Natural killer cell treated with Interleukin-12 subunit alpha and Interleukin-12 subunit beta and Interleukin-15 and Interleukin-18, amount 100 ng/mL, for 72 hours (primary cell): Measurements from ENCODE around the gene KDM1B. TPM values are rescaled to one million over a fixed set of nuclear protein-coding genes. Genes with fewer than 3 reads are reported as not detected.

ENCODE experiments used
- total RNA-seq, 2 donors: library from RNA; stranded (reverse); gene quantifications; one replicate each; pipeline ENCODE4 v1.2.3, GENCODE V29; 2022

Gene KDM1B
- total RNA-seq, 2 donors from 2014 or later: 8.1 to 10.6 TPM

Other genes starting within 250 kb of the KDM1B start
- gene KIF13A, start 167.8 kb upstream of the KDM1B start, total RNA-seq: 10 to 100 TPM in 1 of 2 donors, 1 to 10 TPM in 1; 8.2 to 33.6 TPM
- 1 to 10 TPM in 1 of 2 donors, under 1 TPM in 1; 0.25 to 1.3 TPM for gene NHLRC1, start 32.7 kb upstream of the KDM1B start, total RNA-seq
- 10 to 100 TPM; 10.2 to 14.7 TPM for gene TPMT, start 345 bp upstream of the KDM1B start, total RNA-seq
- 100 to 1,000 TPM; 105 to 152 TPM for gene DEK, start 109.1 kb downstream of the KDM1B start, total RNA-seq
- gene RNF144B, start 231.9 kb downstream of the KDM1B start, total RNA-seq: 1 to 10 TPM in 1 of 2 donors, under 1 TPM in 1; 0.76 to 2.0 TPM